GM19372 (cell line): Measurements from ENCODE around the gene FXYD4.
"Not testable (repeated sequence)": the region's sequence is repeated elsewhere in the genome, so short reads cannot be mapped to it uniquely, and the experiment has no call there.

Source experiments
- ATAC-seq: cut with Tn5 transposase; IDR thresholded peaks from one replicate; pipeline ENCODE4 v1.9.1; 2021; ENCODE audit warnings: mild to moderate bottlenecking, low read depth, moderate library complexity; ENCODE audit not compliant: unreplicated experiment

Gene FXYD4, protein sequence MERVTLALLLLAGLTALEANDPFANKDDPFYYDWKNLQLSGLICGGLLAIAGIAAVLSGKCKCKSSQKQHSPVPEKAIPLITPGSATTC

GRCh38 chr10:43371418-43371817, at the start of gene FXYD4:
FXYD4 (plus strand) TSS chr10:43371636; CDS start chr10:43373747, 2,111 bp downstream.
- ATAC-seq: no peak

GRCh38 chr10:43322331-43322730, 49.1 kb upstream of the FXYD4 start:
- ATAC-seq: peak; percentile 11

DNA sequence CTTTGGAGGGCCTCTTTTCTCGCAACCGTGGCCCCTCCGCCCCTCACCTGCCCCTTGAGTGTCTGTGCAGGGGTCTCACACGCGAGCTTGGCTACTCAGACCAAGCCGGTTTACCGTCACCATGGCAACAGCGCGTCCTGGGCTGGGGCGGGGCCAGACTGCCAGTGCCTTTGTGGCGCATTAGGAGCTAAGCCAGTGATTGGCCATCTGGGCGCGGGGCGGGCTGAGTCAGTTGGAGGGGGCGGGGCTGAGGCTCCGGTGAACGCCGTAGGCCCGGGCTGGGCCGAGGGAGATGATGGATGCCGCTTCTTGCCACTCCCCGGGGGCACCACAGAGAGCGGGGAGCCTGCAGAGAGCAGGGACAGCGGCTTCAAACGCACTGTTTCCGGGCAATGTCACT, 48.7 kb upstream of the FXYD4 start:
- ATAC-seq: peak; percentile 92

- ATAC-seq: no peak
Observed at GRCh38 chr10:43323245-43323644, 48.2 kb upstream of the FXYD4 start.

DNA sequence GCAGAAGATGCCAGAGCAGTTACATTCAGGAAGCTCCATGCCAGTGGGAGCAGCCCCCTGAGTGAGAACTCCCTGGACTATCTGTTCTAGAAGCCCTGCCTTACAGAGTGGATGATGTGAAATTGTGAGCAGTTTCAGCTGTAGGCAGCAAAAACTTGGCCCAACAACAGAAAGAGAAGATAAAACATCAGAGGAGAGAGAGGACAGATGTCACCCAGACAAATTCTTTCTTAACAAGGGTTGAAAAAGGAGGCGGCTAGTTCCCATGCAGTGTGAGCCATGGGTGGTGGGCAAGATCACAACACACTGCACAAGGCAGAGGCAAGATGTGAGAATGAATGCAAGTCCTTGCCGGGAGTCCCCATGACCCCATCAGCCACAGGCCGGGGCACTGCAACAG, 46.6 kb upstream of the FXYD4 start:
- no peak for ATAC-seq

DNA sequence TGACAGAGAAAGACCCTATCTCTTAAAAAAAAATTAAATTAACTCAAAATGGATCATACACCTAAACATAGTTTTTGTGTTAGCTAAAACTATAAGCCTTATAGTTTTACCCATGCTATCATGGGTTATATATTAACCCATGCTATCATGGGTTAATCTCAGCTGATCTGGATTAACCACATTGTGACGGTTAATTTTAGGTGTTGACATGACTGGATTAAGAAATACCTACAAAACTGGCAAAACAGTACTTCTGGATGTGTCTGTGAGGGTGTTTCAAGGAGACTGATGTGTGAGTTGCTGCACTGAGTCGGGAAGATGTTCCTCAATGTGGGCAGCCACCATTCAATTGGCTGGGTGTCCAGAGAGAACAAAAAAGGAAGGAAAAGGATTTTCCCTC, 44.3 kb upstream of the FXYD4 start:
- ATAC-seq: no peak

DNA sequence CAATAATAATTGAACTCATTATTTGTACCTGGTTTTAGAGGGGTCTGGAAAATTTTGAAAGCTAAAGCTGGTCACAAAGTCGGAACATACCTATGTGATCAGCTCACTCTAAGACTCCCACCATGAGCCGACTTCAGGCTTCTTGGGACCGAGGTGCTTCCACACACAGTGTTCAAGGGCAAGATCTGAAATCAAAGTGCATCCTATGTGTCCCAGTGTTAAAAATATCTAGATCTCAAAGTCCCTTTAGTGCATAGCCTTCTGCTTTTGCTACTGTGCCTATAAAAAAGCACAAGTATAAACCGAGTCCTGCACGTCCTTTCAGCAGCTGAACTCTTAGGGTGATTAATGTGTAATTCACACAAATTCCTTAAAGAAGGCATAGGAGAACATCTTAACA, 43.5 kb upstream of the FXYD4 start:
- ATAC-seq: no peak

- ATAC-seq: not testable (repeated sequence)
Observed at GRCh38 chr10:43328810-43329209, 42.6 kb upstream of the FXYD4 start.

- not testable (repeated sequence) for ATAC-seq
Observed at GRCh38 chr10:43329246-43329885, 42.1 kb upstream of the FXYD4 start.

GRCh38 chr10:43330049-43330823, 41.2 kb upstream of the FXYD4 start:
- ATAC-seq: not testable (repeated sequence)

DNA sequence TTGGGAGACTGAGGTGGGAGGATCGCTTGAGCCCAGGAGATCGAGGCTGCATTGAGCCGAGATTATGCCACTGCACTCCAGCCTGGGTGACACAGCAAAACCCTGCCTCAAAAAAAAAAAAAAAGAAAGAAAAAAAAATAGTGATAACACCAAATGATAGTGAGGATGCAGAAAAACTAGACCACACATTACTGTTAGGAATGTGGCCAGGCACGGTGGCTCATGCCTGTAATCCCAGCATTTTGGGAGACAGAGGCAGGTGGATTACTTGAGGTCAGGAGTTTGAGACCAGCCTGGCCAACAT, 40.7 kb upstream of the FXYD4 start:
- not testable (repeated sequence) for ATAC-seq

GRCh38 chr10:43333653-43334052, 37.8 kb upstream of the FXYD4 start:
- ATAC-seq: no peak

- ATAC-seq: no peak
Observed at GRCh38 chr10:43336061-43336460, 35.4 kb upstream of the FXYD4 start.

DNA sequence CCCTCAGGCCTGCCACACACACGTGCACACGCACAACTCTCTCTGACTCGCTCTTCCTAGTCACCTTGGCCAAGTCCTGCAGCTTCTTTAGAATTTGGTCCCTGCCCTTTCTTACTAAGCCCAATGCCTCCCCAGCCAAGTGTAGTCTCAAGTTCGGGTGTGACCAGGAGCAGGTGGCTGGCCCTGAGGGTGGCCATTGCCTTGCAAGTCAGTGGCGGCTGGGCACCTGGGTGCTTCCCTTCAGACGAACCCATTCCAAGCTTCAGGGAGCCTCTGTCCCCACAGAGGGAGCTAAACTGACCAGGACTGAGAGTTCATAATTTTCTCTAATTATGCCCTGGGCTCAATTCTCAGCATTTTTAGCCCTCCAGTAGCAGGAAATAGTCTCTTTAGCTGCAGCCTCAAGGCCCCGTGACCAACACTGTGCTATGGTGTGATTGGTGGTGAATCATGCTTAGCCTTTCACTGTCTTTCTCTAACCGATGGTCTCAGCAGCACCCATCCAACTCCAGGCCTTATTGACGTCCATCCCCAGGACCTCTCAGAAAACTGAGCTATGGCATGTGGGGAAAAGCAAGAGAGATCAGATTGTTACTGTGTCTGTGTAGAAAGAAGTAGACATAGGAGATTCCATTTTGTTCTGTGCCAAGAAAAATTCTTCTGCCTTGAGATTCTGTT, 34.7 kb upstream of the FXYD4 start:
- ATAC-seq: no peak

DNA sequence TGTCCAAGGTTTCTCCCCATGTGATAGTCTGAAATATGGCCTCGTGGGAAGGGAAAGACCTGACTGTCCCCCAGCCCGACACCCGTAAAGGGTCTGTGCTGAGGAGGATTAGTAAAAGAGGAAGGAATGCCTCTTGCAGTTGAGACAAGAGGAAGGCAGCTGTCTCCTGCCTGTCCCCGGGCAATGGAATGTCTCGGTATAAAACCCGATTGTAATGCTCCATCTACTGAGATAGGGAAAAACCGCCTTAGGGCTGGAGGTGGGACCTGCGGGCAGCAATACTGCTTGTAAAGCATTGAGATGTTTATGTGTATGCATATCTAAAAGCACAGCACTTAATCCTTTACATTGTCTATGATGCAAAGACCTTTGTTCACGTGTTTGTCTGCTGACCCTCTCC, 33.9 kb upstream of the FXYD4 start:
- not testable (repeated sequence) for ATAC-seq

- no peak for ATAC-seq
Observed at GRCh38 chr10:43338117-43338516, 33.3 kb upstream of the FXYD4 start.

DNA sequence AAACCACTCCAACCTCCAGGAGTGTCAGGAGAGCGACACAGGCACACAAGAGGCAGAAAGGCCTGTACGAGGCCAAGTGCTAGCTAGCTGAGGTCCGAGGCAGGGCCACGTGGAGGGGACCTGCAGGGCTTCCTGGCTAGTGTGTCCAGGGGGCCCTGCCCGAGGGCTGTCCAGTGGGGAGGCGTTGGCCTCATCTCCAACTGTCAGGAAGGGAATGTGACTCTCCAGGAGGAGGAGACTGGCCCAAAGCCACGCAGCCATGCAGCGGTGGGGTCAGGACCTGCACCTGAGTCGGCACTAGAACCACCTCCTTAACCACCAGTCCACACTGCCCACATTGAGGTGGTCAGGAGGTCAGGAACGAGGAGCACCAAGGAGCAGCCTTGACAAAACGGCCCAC, 32.3 kb upstream of the FXYD4 start:
- ATAC-seq: no peak

GRCh38 chr10:43340101-43340500, 31.3 kb upstream of the FXYD4 start:
- no peak for ATAC-seq

- no peak for ATAC-seq
Observed at GRCh38 chr10:43340619-43341018, 30.8 kb upstream of the FXYD4 start.

GRCh38 chr10:43341450-43341849, 30.0 kb upstream of the FXYD4 start:
- ATAC-seq: no peak

DNA sequence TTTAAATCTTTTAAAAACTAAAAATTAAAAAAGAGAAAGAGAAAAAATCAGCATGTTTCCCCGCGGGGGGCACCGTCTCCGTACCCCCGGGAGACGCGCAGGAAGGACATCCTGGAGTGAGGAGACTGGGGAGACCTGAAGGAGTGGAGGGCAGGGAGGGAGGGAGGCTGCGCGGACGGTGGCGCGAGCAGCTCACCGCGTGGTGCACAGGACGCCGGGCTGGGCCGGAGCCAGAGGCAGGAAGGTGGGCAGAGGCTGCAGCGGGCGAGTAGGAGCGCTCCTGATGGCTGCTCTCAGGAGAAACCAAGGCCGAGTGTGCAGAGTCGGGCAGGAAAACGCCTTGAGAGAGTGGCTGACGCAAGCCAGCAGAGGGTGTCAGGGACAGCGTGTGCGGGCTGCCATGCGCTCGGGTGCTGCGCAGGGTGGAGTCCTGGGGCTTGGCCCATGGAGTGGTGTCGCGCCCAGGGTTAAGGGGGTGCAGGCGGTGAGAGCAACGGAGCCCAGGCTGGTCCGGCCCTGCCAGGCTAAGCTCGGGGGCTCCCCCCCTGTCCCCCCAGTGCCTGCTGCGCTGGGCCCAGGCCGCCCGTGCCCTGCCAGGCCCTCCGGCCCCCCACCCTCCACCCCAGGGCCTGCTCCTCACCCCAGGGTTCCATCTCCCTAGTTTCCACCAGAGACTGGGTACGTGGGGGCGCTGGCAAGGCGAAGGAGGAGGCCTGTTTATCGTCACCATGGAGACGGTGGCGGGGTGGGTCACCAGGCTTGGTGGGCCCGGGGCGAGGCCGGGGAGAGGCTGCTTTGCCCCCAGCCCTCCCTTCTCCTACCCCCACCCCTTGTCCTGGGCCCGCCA, 28.9 kb upstream of the FXYD4 start:
- ATAC-seq: no peak
